Nephron (organoid): ENCODE results near the gene WDR74.

Source experiments
- H3K27ac Mint-ChIP-seq, 3 experiments: 2 replicates each; pipeline ENCODE4 v1.8.0; 2020; ENCODE audit warnings: mixed read lengths in 3 of 3, mild to moderate bottlenecking in 2 of 3, moderate library complexity in 1 of 3
- H3K27me3 Mint-ChIP-seq: 2 replicates; pipeline ENCODE4 v1.8.0; 2021; ENCODE audit warnings: low read depth, mild to moderate bottlenecking, moderate library complexity, mixed read lengths
- H3K36me3 Mint-ChIP-seq: 2 replicates; pipeline ENCODE4 v1.8.0; 2020; ENCODE audit warnings: low read depth, mixed read lengths
- H3K4me1 Mint-ChIP-seq: 2 replicates; pipeline ENCODE4 v1.8.0; 2020; ENCODE audit warnings: mixed read lengths
- H3K4me3 Mint-ChIP-seq, 3 experiments: 2 replicates each; pipeline ENCODE4 v1.8.0; 2020; ENCODE audit warnings: mild to moderate bottlenecking in 3 of 3, mixed read lengths in 3 of 3, moderate library complexity in 2 of 3
- H3K9me3 Mint-ChIP-seq: 2 replicates; pipeline ENCODE4 v1.8.0; 2020; ENCODE audit warnings: mixed read lengths
- TF ChIP-seq, protein P1 (sequence below), 3 experiments: fragments of 200-600 bp; sonication (generic); IDR thresholded peaks; one replicate each; pipeline ENCODE4 v1.5.0; 2021; ENCODE audit warnings: antibody characterized with exemption in 3 of 3; ENCODE audit not compliant: unreplicated experiment in 3 of 3

WDR74 gene

GRCh38 chr11:62805076-62805892, 34.1 kb downstream of the WDR74 start, which contains the start of gene NXF1:
Gene NXF1 (minus strand): TSS chr11:62805440. CDS start chr11:62805356, 84 bp downstream.
- Mint-ChIP-seq H3K4me1 (peaks cover 29% of the 10 kb centered on the region), H3K9me3 (no peaks in the 10 kb centered on the region), H3K27me3 (no peaks in the 10 kb centered on the region), H3K36me3 (peaks cover 32% of the 10 kb centered on the region), H3K4me3 (peak within 1 kb of the TSS; percentile 94 to 100 (median 99)), H3K27ac (peak within 1 kb of the TSS; percentile 96 to 98 (median 97))
- TF ChIP-seq, protein P1, sequence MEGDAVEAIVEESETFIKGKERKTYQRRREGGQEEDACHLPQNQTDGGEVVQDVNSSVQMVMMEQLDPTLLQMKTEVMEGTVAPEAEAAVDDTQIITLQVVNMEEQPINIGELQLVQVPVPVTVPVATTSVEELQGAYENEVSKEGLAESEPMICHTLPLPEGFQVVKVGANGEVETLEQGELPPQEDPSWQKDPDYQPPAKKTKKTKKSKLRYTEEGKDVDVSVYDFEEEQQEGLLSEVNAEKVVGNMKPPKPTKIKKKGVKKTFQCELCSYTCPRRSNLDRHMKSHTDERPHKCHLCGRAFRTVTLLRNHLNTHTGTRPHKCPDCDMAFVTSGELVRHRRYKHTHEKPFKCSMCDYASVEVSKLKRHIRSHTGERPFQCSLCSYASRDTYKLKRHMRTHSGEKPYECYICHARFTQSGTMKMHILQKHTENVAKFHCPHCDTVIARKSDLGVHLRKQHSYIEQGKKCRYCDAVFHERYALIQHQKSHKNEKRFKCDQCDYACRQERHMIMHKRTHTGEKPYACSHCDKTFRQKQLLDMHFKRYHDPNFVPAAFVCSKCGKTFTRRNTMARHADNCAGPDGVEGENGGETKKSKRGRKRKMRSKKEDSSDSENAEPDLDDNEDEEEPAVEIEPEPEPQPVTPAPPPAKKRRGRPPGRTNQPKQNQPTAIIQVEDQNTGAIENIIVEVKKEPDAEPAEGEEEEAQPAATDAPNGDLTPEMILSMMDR (IDR thresholded peaks at IDR 0.05; ENCODE audit: unreplicated experiment in 3 of 3), result peak; percentile 25 to 35 (median 31)

DNA sequence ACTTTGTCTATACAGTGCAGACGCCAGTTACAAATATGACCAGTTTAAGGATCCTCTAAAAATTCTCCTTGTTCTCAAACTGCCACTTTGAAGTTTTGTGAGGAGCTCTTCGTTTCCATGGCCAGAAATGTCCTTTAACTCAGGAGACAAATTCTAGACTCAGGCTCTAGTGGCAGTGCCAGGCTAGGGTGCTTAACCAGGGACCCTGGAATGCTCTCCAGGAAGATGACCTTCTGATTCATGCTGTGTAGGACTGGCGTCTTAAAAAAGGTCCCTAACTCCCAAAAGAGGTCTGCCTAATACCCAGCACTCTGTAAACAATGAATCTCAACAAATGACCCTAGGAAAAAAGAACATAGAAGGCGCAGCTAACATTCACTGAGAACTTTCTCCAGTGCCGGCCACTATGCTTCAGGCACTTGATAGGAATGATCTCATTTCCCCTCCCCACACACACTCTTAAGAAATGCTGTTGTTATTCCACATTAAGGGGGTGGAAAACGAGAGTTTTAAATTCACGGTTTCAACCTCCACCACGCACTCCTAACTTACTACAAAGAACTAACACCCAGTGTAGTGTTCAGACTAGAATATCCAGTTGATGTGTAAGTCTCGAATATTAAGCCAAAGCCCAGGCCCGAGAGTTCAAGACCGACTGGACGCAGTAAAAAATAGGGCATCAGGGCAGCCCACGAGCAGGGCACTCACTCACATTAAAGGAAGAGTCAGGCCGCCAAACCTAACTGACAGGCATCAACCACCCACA, 34.9 kb downstream of the WDR74 start:
- no peaks in the 10 kb centered on the region for H3K9me3 Mint-ChIP-seq
- peak overlapping the region; percentile 94 to 100 (median 99) for H3K4me3 Mint-ChIP-seq
- H3K4me1 Mint-ChIP-seq, result peaks cover 29% of the 10 kb centered on the region
- H3K36me3 Mint-ChIP-seq, result peaks cover 40% of the 10 kb centered on the region
- no peaks in the 10 kb centered on the region for H3K27me3 Mint-ChIP-seq
- H3K27ac Mint-ChIP-seq, result peak overlapping the region; percentile 96 to 98 (median 97)
- TF ChIP-seq, protein P1 (IDR thresholded peaks at IDR 0.05; ENCODE audit: unreplicated experiment in 3 of 3), result no peak

DNA sequence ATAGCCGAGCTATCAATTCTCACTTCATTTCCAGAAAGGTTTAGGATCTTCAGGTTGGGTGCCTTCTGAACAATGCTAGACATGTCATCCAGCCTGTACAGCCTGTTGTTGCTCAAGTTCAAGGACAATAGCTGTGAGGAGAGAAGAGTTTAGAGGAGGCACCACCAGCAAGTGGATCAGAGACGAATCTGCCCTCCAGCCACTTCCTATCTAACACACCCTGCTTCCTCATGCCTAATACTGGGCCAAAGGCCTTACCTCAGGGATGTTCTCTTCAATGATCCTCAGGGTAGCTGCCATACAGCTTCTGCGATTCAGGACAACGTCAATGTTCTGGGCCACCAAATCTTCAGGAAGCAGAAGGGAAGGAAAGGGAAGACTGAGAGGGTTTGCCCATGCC, 38.3 kb downstream of the WDR74 start:
- no peaks in the 10 kb centered on the region for H3K27me3 Mint-ChIP-seq
- peaks cover 21% of the 10 kb centered on the region for H3K4me1 Mint-ChIP-seq
- H3K9me3 Mint-ChIP-seq, result no peaks in the 10 kb centered on the region
- H3K27ac Mint-ChIP-seq, result no peak overlapping the region
- H3K4me3 Mint-ChIP-seq, result no peak overlapping the region
- TF ChIP-seq, protein P1 (IDR thresholded peaks at IDR 0.05; ENCODE audit: unreplicated experiment in 3 of 3), result no peak
- peaks cover 67% of the 10 kb centered on the region for H3K36me3 Mint-ChIP-seq

DNA sequence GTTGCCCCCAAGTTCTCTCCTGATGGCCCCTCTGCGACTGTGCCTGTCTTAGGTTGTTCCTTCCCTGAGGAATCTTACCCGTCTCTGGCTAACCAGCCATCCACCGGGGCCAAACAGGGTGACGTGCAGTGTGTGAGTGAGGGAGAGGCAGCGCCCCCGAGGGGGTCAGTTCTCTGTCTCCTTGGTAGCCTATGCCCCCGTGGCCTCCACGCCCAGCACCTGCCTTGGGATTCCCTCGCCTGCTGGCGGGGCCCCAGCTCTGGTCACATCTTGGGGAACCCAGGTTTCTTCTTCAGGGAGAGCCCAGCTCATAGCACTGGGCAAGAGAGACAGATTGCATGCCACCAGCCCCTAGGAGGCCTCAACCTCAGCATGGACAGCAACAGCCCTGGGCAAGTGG, 39.9 kb downstream of the WDR74 start:
- H3K36me3 Mint-ChIP-seq, result peaks cover 82% of the 10 kb centered on the region
- peaks cover 12% of the 10 kb centered on the region for H3K4me1 Mint-ChIP-seq
- TF ChIP-seq, protein P1 (IDR thresholded peaks at IDR 0.05; ENCODE audit: unreplicated experiment in 3 of 3), result no peak
- H3K9me3 Mint-ChIP-seq, result no peaks in the 10 kb centered on the region
- no peak overlapping the region for H3K27ac Mint-ChIP-seq
- no peaks in the 10 kb centered on the region for H3K27me3 Mint-ChIP-seq
- peak overlapping the region in 1 of 3 experiments; percentile 22 for H3K4me3 Mint-ChIP-seq

GRCh38 chr11:62796281-62796680, 43.1 kb downstream of the WDR74 start:
- Mint-ChIP-seq H3K27ac (no peak overlapping the region), H3K36me3 (peaks cover 74% of the 10 kb centered on the region), H3K27me3 (no peaks in the 10 kb centered on the region), H3K9me3 (no peaks in the 10 kb centered on the region), H3K4me3 (no peak overlapping the region), H3K4me1 (peaks cover 5% of the 10 kb centered on the region)
- TF ChIP-seq, protein P1 (IDR thresholded peaks at IDR 0.05; ENCODE audit: unreplicated experiment in 3 of 3), result no peak
